22Rv1 (cell line): ENCODE results near the gene C20orf204.

Experiments
- H3K27ac ChIP-seq: fragments of 450-650 bp; 2 replicates; pipeline ENCODE4 v1.5.1; 2017
- CTCF ChIP-seq: fragments of 450-650 bp; IDR thresholded peaks from 2 replicates; pipeline ENCODE4 v1.5.1; 2017; ENCODE audit warnings: mild to moderate bottlenecking
- ZFX ChIP-seq: fragments of 450-650 bp; IDR thresholded peaks from 2 replicates; pipeline ENCODE4 v1.6.1; 2017; ENCODE audit warnings: antibody characterized with exemption, borderline replicate concordance

Gene C20orf204

GRCh38 chr20:64041040-64041780 is 5.2 kb downstream of the C20orf204 start:
- H3K27ac ChIP-seq: no peak overlapping the region
- no peak for TF ChIP-seq ZFX
- TF ChIP-seq CTCF: no peak

- H3K27ac ChIP-seq: no peak overlapping the region
- TF ChIP-seq CTCF (no peak), ZFX (no peak)
These were observed 5.7 kb downstream of the C20orf204 start for GRCh38 chr20:64041781-64042053.

GRCh38 chr20:64042054-64042781 is 6.2 kb downstream of the C20orf204 start:
- peak overlapping the region; percentile 36; the same call in 1 of the 2 replicates for H3K27ac ChIP-seq
- TF ChIP-seq ZFX: no peak
- no peak for TF ChIP-seq CTCF

- TF ChIP-seq ZFX (no peak), CTCF (no peak)
- peak overlapping the region; percentile 72 for H3K27ac ChIP-seq
These were observed 7.8 kb downstream of the C20orf204 start for GRCh38 chr20:64043768-64044167.

GRCh38 chr20:64044484-64045247 is 8.7 kb downstream of the C20orf204 start:
- H3K27ac ChIP-seq: peak overlapping the region; percentile 72
- TF ChIP-seq CTCF (no peak), ZFX (no peak)

- TF ChIP-seq ZFX: no peak
- no peak for TF ChIP-seq CTCF
- H3K27ac ChIP-seq: peak overlapping the region; percentile 72
These were observed 9.5 kb downstream of the C20orf204 start for GRCh38 chr20:64045346-64046011.
